NCI-H146 (cell line): ENCODE data around the gene MRPS2.
"Not testable (repeated sequence)": the region's sequence is repeated elsewhere in the genome, so short reads cannot be mapped to it uniquely, and the experiment has no call there.

ENCODE experiments used
- DNase-seq: peaks from one replicate; lab custom pipeline; 2025; lab: John Stamatoyannopoulos, UW

Gene MRPS2

DNA sequence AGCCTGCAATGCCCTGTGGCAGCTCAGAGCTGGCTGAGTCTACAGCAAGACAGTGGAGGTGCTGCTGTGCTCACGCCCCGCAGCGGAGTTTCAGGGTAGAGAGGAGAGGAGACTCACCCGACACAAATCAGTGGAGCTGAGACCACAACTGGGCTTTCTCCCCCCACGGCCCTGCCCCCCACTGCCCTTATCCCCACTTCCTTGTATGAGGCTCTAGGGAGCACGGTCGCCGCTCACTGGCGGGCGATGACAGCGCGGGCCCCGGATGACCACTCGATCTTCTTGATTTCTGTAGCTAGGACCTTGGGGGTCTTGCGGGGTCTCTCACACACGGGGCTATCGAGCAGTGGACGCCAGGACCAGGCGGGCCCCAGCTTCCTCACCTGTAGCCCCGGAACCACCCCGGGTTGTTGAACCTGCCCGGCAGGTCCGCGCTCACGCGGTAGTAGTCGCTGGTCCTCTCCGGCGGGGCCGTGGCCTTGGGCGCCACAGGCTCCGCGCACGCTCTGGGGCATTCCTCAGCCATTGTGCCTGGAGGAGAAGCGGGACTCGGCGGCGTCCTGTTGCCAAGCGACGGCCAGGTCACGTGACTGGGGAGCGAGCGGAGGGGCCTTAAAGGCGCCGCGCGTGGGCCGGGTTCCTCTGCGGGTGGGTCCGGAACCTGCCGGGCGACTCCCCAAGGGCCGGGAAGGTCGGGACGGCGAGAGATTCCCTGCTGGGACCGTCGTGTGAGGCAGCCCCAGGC, 984 bp upstream of the MRPS2 start:
- DNase-seq: peak; percentile 89

DNA sequence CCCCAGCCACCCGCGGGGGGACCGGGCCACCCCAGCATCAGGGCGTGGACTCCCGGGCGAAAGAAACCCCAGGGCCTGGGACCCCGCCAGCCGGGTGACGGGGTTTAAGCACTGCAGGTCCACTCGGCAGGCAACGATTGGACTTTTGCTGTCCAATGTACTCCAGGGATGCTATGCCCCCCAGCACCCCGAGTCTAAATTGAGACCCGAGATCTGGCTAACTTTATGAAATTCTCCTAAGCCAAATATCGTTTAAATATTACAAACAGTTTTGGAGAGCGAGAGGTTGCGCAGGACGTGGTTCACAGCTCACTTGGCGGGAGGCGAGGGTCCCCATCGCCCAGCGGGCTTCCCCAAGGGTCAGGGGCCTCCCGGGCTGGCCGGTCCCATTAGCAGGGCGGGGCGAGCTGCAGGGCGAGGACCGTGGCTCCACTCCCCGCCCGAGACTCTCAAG, 384 bp upstream of the MRPS2 start:
- DNase-seq: no peak

- no peak for DNase-seq
These were observed 1.0 kb downstream of the MRPS2 start for GRCh38 chr9:135501261-135502167.

DNA sequence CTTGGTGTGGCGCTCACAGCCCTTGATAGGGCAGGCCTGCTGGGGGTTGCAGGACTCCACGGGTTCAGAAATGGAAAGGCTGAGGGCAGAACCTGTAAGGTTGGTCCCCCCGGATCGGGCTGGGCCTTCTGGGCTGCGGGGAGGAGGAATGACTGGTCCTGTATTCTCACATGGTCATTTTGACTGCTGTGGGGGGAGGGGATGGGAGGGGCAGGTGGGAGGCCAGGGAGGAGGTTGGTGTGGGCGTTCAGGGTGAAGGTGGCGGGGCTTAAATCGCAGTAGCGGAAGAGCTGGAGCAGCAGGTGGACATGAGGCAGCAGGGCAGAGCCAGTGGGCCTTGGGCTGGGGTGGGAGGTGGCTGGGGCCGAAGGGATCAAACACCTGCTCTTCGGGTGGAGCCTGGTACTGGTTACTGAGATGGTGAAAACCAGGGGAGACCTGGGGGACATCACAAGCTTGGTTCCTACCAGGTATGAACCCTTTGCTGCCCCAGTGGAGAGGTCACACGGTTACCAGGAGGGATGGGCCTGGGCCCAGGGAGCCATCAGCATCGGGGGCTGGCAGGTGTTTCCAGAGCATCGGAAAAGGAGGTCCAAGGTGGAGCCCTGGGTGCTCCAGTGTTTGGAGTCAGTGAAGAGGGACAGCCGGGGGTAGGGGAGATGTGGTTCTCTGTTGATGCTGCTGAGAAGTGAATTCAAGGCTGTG, 1.8 kb downstream of the MRPS2 start:
- DNase-seq: no peak

GRCh38 chr9:135502873-135503321, 2.4 kb downstream of the MRPS2 start:
- DNase-seq: no peak

DNA sequence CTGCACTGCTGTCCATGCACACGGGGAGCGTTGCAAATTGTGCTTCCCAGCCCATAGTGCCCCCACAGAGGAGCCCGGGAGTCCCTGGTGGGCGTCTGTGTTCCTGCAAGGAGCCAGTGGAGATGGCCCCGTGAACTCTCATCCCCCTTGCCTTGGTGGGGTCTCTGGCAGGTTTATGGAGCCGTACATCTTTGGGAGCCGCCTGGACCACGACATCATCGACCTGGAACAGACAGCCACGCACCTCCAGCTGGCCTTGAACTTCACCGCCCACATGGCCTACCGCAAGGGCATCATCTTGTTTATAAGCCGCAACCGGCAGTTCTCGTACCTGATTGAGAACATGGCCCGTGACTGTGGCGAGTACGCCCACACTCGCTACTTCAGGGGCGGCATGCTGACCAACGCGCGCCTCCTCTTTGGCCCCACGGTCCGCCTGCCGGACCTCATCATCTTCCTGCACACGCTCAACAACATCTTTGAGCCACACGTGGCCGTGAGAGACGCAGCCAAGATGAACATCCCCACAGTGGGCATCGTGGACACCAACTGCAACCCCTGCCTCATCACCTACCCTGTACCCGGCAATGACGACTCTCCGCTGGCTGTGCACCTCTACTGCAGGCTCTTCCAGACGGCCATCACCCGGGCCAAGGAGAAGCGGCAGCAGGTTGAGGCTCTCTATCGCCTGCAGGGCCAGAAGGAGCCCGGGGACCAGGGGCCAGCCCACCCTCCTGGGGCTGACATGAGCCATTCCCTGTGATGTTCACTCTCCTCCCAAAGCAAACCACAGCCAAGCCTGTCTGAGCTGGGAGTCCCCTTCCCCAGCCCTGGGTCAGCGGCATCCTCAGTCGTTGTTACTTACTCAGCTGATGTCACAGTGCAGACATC, 3.1 kb downstream of the MRPS2 start:
- no peak for DNase-seq

GRCh38 chr9:135504262-135505243, 4.1 kb downstream of the MRPS2 start:
- DNase-seq: peak; percentile 6

GRCh38 chr9:135505406-135506187, 5.1 kb downstream of the MRPS2 start:
- no peak for DNase-seq

DNA sequence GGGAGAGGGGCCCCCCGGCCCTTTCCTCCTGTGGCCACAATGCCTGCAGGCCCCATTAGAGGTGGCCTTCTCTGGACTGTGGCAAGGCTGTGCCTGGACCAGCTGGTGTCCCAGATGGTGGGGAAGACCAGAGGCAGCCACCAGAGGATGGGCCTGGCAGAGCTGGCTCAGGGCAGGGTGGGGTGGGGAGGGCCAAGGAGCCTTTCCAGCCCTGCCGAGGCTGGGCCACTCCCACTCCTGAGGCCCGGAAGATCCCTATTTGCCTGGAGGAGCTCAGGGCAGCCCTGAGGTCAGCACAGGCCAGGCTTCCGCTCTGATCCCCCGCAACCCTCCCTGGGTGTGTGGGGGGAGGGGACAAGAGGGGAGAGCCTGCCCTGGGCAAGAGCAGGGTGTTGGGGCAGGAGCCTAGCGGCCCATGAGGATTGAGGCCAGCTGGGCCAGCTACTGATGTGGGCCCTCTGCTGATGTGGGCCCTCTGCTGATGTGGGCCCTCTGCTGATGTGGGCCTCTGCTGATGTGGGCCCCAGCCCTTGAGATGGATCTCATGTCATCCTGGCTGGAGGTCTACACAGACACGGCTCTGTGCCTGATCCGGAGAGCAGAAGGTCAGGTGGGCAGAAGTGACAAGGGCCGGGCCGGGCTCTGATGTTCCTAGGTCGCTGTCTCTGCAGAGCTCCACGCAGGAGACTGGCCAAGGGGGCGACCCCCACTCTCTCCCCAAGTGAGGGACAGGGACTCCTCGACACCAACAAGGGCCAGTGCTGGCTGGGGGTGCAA, 6.0 kb downstream of the MRPS2 start:
- no peak for DNase-seq

- no peak for DNase-seq
These were observed 6.9 kb downstream of the MRPS2 start for GRCh38 chr9:135507104-135508035.

- no peak for DNase-seq
These were observed 7.8 kb downstream of the MRPS2 start for GRCh38 chr9:135508211-135508820.

- no peak for DNase-seq
These were observed 9.0 kb downstream of the MRPS2 start for GRCh38 chr9:135509458-135509857.

DNA sequence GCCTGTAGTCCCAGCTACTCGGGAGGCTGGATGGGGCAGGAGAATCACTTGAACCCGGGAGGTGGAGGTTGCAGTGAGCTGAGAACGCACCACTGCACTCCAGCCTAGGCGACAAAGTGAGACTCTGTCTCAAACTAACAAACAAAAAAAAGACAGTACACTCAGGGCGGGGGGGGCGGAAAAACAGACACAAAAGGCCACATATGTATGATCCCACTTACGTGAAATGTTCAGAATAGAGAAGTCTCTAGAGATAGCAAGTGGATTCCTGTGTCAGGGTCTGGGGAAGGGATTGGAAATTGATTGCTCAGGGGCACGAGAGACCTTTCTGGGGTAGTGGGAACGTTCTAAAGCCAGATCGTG, 11.7 kb downstream of the MRPS2 start:
- DNase-seq: no peak

GRCh38 chr9:135512904-135513303, 12.4 kb downstream of the MRPS2 start:
- DNase-seq: no peak

DNA sequence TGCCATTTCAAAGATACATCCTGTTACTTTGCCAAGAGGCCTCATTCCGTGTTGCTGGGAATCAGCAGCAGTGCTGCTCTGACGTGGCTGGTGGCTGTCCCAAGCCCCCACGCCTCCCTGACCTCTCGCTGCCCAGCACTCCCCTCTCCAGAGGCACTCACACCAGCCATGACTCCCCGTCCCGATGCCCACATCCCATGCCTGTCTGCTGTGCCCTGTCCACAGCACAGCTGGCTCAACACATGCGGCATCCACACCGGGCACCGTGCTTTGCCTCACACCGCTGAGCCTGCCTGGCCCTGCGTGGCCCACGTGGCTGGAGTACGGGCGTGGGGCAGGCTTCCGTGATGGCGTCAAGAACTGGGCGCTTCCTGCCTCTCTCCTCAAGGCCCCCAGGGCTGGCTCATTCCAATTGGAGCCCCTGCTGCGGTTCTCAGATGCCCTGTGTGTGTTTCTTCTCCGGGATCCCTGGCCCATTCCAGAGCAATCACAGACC, 12.9 kb downstream of the MRPS2 start:
- no peak for DNase-seq

GRCh38 chr9:135513906-135514305, 13.4 kb downstream of the MRPS2 start:
- not testable (repeated sequence) for DNase-seq
